Heart left ventricle (tissue), 16 donors: ENCODE results near the gene TAB3. TPM values are rescaled to one million over a fixed set of nuclear protein-coding genes. Genes with fewer than 3 reads are reported as not detected.

Source experiments
- ATAC-seq, 4 donors: fragments of 200-7000 bp; cut with Tn5 transposase; one replicate each; pipeline ENCODE4 v1.9.1; 2020 to 2022; ENCODE audit warnings: moderate library complexity in 4 of 4, mild to moderate bottlenecking in 3 of 4, moderate number of reproducible peaks in 1 of 4
- DNase-seq, 5 donors: peaks; one replicate each; pipeline ENCODE4 v3.0.0-alpha.2; 2020
- H3K27ac ChIP-seq, 12 donors: fragments of 200-600 bp; sonication (generic) in 4 of 12; one replicate each; pipeline versions ENCODE4 v1.5.0 to v1.8.0; 2016 to 2022; ENCODE audit warnings: mild to moderate bottlenecking in 2 of 12
- H3K27me3 ChIP-seq, 9 donors: fragments of 200-600 bp; sonication (generic) in 2 of 9; one replicate each; pipeline versions ENCODE4 v1.5.1 to v1.8.0; 2016 to 2022; ENCODE audit warnings: mild to moderate bottlenecking in 3 of 9
- H3K36me3 ChIP-seq, 9 donors: fragments of 200-600 bp; sonication (generic) in 2 of 9; one replicate each; pipeline versions ENCODE4 v1.5.0 to v1.8.0; 2018 to 2022; ENCODE audit warnings: mild to moderate bottlenecking in 2 of 9
- H3K4me1 ChIP-seq, 12 donors: fragments of 200-600 bp; sonication (generic) in 4 of 12; one replicate each; pipeline versions ENCODE4 v1.5.0 to v1.8.0; 2016 to 2022; ENCODE audit warnings: mild to moderate bottlenecking in 3 of 12
- H3K4me3 ChIP-seq, 12 donors: fragments of 200-600 bp; sonication (generic) in 4 of 12; one replicate each; pipeline versions ENCODE4 v1.5.0 to v1.8.0; 2017 to 2022; ENCODE audit warnings: mild to moderate bottlenecking in 9 of 12, moderate library complexity in 4 of 12
- H3K9me3 ChIP-seq, 12 donors: fragments of 200-600 bp; sonication (generic) in 4 of 12; one replicate each; pipeline versions ENCODE4 v1.5.0 to v1.8.0; 2016 to 2022; ENCODE audit warnings: mild to moderate bottlenecking in 1 of 12
- CTCF ChIP-seq, 12 donors: fragments of 200-600 bp; sonication (generic) in 4 of 12; IDR thresholded peaks; one replicate each; pipeline versions ENCODE4 v1.5.0 to v1.8.0; 2018 to 2022; ENCODE audit warnings: antibody characterized with exemption in 12 of 12, mild to moderate bottlenecking in 5 of 12
- POLR2A ChIP-seq, 2 donors: fragments of 450-650 bp; IDR thresholded peaks; one replicate each; pipeline ENCODE4 v1.6.1; 2017; ENCODE audit warnings: antibody characterized with exemption in 2 of 2, mild to moderate bottlenecking in 2 of 2, moderate library complexity in 2 of 2
- WGBS, 4 donors: extraction: QIAGEN DNeasy Blood & Tissue Kit in 2 of 4; methylation state at CpG; one replicate each; pipeline versions ENCODE4 v1.1.5 to v1.1.7; 2013 to 2018; 5-methylcytosine and 5-hydroxymethylcytosine counted together
- intact Hi-C, 10 donors: fragments of 100-400 bp; cut with DNase I; formaldehyde crosslinking; loops; one replicate each; pipeline versions ENCODE4 v1.11.1 to v1.14.2; 2022
- polyA plus RNA-seq, 2 donors: library from polyadenylated mRNA; stranded (reverse); fragments of 200-250 nt; gene quantifications; one replicate each; pipeline ENCODE4 v1.2.3, GENCODE V29; 2013
- total RNA-seq, 9 donors: library from RNA; depleted of rRNA in 2 of 9; stranded (reverse); fragments of >200 nt in 2 of 9; fragmentation: NEBNext Ultra II Directional in 3 of 9; extraction: Animal tissue kit (Norgen Biotek cat#: 25700) in 3 of 9; gene quantifications; one replicate each; pipeline versions ENCODE4 v1.1.0 to v1.2.4, GENCODE V29; 2016 to 2023
- donor health status: ischemic (EF 13 %, LVEDD 7.1; RV severe dilation, severe dysfunction).
- donor health status: healthy with polysubstance abuse.
- donor health status: DM: no; HTN: yes; CAD: no.
- donor health status: DM: no; HTN: no; CAD: no.
- donor health status: ischemic (EF 25% LVEDD 6.9; RV normal size, moderate dysfunction).
- donor health status: ischemic (EF 25% LVEDD 5.7; RV mildly dilated, moderate dysfunction).
- donor health status: healthy.
- donor health status: DM: yes; HTN: yes; CAD: no.
- donor health status: ischemic (EF 35%, LVEDD 5.7; RV mildly dilated, moderate dysfunction).
- donor health status: nonischemic (EF 11% LVEDD 7.7; RV severe dilation, severe dysfunction).
- donor health status: DM: yes; HTN: yes; CAD: no.
- donor health status: PGD.
- donor health status: ischemic (EF 29% LVEDD 5.4; RV normal size, mild dysfunction).
- donor health status: nonischemic (EF 23%, LVEDD 6.1; RV moderate dilation, normal function).

TAB3 gene
- total and polyA plus RNA-seq, 11 donors, result 3.8 to 27.8 (median 14.9) TPM

- no peak for DNase-seq
- TF ChIP-seq POLR2A (IDR thresholded peaks at IDR 0.05), result no peak
- TF ChIP-seq CTCF (IDR thresholded peaks at IDR 0.05), result no peak
- Histone ChIP-seq H3K4me3 (no peak overlapping the region), H3K27me3 (peaks cover 0 to 10% (median 0%) of the 10 kb centered on the region in 9 donors), H3K36me3 (no peaks in the 10 kb centered on the region), H3K9me3 (no peaks in the 10 kb centered on the region), H3K27ac (no peak overlapping the region), H3K4me1 (no peaks in the 10 kb centered on the region)
- WGBS, 4 donors, result 25 to 67% (median 37%) methylated on average over 3 of the region's 3 CpGs
- intact Hi-C loops, result no loop called here
- no peak for ATAC-seq
Measured at GRCh38 chrX:30904632-30905031, 15.6 kb upstream of the TAB3 start.

GRCh38 chrX:30904186-30904585 is 15.1 kb upstream of the TAB3 start:
- H3K4me3 ChIP-seq, result no peak overlapping the region
- intact Hi-C loops, result no loop called here
- WGBS, 4 donors, result 39 to 51% (median 45%) methylated on average over 5 of the region's 5 CpGs
- ATAC-seq (no peak), DNase-seq (no peak)
- H3K4me1 ChIP-seq, result no peaks in the 10 kb centered on the region
- no peak overlapping the region for H3K27ac ChIP-seq
- H3K27me3 ChIP-seq, result peaks cover 0 to 13% (median 0%) of the 10 kb centered on the region in 9 donors
- no peak for TF ChIP-seq CTCF (IDR thresholded peaks at IDR 0.05)
- no peak for TF ChIP-seq POLR2A (IDR thresholded peaks at IDR 0.05)
- no peaks in the 10 kb centered on the region for H3K36me3 ChIP-seq
- no peaks in the 10 kb centered on the region for H3K9me3 ChIP-seq

- Histone ChIP-seq H3K27ac (no peak overlapping the region), H3K4me3 (no peak overlapping the region), H3K27me3 (peaks cover 0 to 19% (median 0%) of the 10 kb centered on the region in 9 donors), H3K9me3 (no peaks in the 10 kb centered on the region), H3K36me3 (no peaks in the 10 kb centered on the region), H3K4me1 (no peaks in the 10 kb centered on the region)
- ATAC-seq, result no peak
- intact Hi-C loops, result no loop called here
- no peak for DNase-seq
- TF ChIP-seq CTCF (IDR thresholded peaks at IDR 0.05) (no peak), POLR2A (IDR thresholded peaks at IDR 0.05) (no peak)
Measured at GRCh38 chrX:30900227-30900626, 11.2 kb upstream of the TAB3 start.

- DNase-seq, result no peak
- ATAC-seq, result no peak
- no peak overlapping the region for H3K4me3 ChIP-seq
- H3K9me3 ChIP-seq, result no peaks in the 10 kb centered on the region
- no peak overlapping the region for H3K27ac ChIP-seq
- intact Hi-C loops, result no loop called here
- peaks cover 0 to 19% (median 0%) of the 10 kb centered on the region in 9 donors for H3K27me3 ChIP-seq
- WGBS, 4 donors, result 48 to 69% (median 51%) methylated on average over 5 of the region's 5 CpGs
- no peaks in the 10 kb centered on the region for H3K4me1 ChIP-seq
- H3K36me3 ChIP-seq, result no peaks in the 10 kb centered on the region
- no peak for TF ChIP-seq POLR2A (IDR thresholded peaks at IDR 0.05)
- no peak for TF ChIP-seq CTCF (IDR thresholded peaks at IDR 0.05)
Measured at GRCh38 chrX:30898886-30899285, 9.8 kb upstream of the TAB3 start.
